ENCODE measurements around the gene SETBP1. TPM values are rescaled to one million over a fixed set of nuclear protein-coding genes. Genes with fewer than 3 reads are reported as not detected.

The SETBP1 gene
- total and polyA plus RNA-seq, 2 of the 8 experiments (the other 6 are each of a cell fraction or from before 2014, with no cell fraction given), result 2.0 to 6.5 TPM

DNA sequence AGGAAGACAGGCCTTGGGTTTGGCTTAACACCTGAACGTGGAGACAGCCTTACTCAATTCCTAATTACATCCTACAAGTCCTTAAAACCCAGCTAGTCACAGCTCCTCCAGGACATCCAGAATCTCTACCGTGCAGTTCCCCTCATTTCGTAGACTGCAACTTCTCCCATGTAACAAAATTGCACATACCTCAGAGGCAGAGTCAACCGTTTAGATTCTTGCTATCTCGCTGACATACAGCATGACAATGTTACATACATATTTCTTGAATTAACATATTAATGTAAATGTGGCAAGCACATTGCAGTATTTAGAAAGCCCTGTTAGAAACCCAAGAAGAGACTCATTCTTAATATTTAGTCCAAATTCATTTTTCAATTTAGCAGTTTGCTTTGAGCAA is 358.7 kb downstream of the SETBP1 start:
- Histone ChIP-seq H2BK120ac (replicated peaks; ENCODE audit: low read depth, low read length) (no peak overlapping the region), H3K4me1 (replicated peaks in 1 of 4; ENCODE audit: control insufficient read depth in 3 of 4, insufficient read depth in 4 of 4, low read length in 3 of 4) (no peaks in the 10 kb centered on the region), H3K4me2 (ENCODE audit: insufficient read depth in 1 of 2, low read depth in 2 of 2, low read length in 2 of 2) (no peak overlapping the region), H3K56ac (replicated peaks; ENCODE audit: insufficient read length, low read depth, low read length) (no peak overlapping the region), H3K79me1 (ENCODE audit: low read depth, low read length) (no peaks in the 10 kb centered on the region), H3K23ac (ENCODE audit: insufficient read length) (no peak overlapping the region), H2BK12ac (ENCODE audit: low read depth, low read length) (no peak overlapping the region), H3K36me3 (ENCODE audit: control insufficient read depth in 2 of 4, insufficient read depth in 4 of 4, low read length in 3 of 4) (no peaks in the 10 kb centered on the region), H2BK20ac (ENCODE audit: low read length) (no peak overlapping the region), H3K9me3 (ENCODE audit: insufficient read depth in 2 of 2, low read depth in 1 of 2, low read length in 1 of 2) (no peaks in the 10 kb centered on the region), H3K4me3 (ENCODE audit: extremely low read depth in 1 of 4, insufficient read depth in 2 of 4, low read depth in 3 of 4, low read length in 4 of 4) (no peak overlapping the region), H3K27ac (ENCODE audit: low read depth, low read length) (no peak overlapping the region), H3K79me2 (ENCODE audit: control insufficient read depth in 1 of 2, insufficient read depth in 2 of 2, low read length in 2 of 2) (no peaks in the 10 kb centered on the region), H2AFZ (ENCODE audit: low read length) (no peak overlapping the region), H3K14ac (ENCODE audit: insufficient read length) (no peak overlapping the region), H3K9ac (replicated peaks in 1 of 4; ENCODE audit: extremely low read depth in 1 of 4, low read depth in 3 of 4, low read length in 3 of 4) (no peak overlapping the region), H2AK5ac (ENCODE audit: low read depth, low read length) (no peak overlapping the region), H4K20me1 (replicated peaks in 1 of 2; ENCODE audit: control insufficient read depth in 1 of 2, insufficient read depth in 2 of 2, low read length in 2 of 2) (no peaks in the 10 kb centered on the region), H3K18ac (ENCODE audit: extremely low read depth, low read length) (no peak overlapping the region), H2BK5ac (ENCODE audit: low read depth, low read length) (no peak overlapping the region), H3K23me2 (ENCODE audit: low read depth, low read length) (no peaks in the 10 kb centered on the region; the same call in 1 of the 2 replicates), H3K27me3 (replicated peaks in 1 of 4; ENCODE audit: control insufficient read depth in 3 of 4, extremely low read depth in 1 of 4, insufficient read depth in 3 of 4, low read length in 3 of 4) (no peaks in the 10 kb centered on the region), H4K8ac (ENCODE audit: extremely low read depth, insufficient read depth, low read length) (no peak overlapping the region), H3K4ac (replicated peaks; ENCODE audit: insufficient read length, low read depth, low read length) (no peak overlapping the region), H2BK15ac (ENCODE audit: low read length) (no peak overlapping the region), H4K5ac (ENCODE audit: insufficient read length, low read depth, low read length) (no peak overlapping the region), H4K91ac (replicated peaks; ENCODE audit: insufficient read length, low read length) (no peak overlapping the region)
- TF ChIP-seq CBX8 (IDR thresholded peaks at IDR 0.05; ENCODE audit: borderline replicate concordance, low read depth, low read length), result no peak
- TF ChIP-seq HDAC2 (IDR thresholded peaks at IDR 0.05; ENCODE audit: borderline replicate concordance in 1 of 2, low read depth in 2 of 2, low read length in 2 of 2), result no peak
- no peak for FAIRE-seq
- POLR2A ChIA-PET (ENCODE audit: partially characterized antibody), result no interaction called here
- WGBS, 2 experiments (ENCODE audit: extremely low coverage in 1 of 2, insufficient coverage in 1 of 2, insufficient read length in 1 of 2, insufficient replicate concordance in 2 of 2, low coverage in 1 of 2, low lambda C conversion rate in 2 of 2, missing lambda C conversion rate in 1 of 2), result 88% methylated on average over 5 of the region's 5 CpGs; no CpG with 5 or more reads in 1 of the 2 experiments
- CTCF ChIA-PET (ENCODE audit: partially characterized antibody), result no interaction called here
- no peak for DNase-seq (ENCODE audit: low read depth in 1 of 2, low spot score in 2 of 2)

Data from H1 (cell line).